ENCODE data around the gene CTNNA3.

DNA sequence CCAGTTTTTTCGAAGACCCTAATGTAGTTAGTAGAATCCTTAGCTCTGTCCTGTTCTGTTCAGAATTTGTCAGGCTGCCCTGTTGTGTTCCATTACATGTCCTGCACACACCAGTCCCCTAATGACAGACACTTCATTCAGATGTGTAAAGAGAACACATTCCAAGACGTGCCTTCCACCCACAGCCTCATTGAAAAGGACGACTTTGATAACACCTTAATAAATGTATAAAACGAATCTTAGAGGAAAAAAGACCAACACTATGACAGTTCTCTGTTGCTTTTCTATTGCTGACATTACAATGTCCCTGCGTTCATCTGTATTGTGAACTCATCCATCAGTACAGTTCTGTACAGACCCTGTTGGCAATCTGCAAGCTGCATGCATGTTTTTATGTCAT lies 766.6 kb downstream of the CTNNA3 start:
- TF ChIP-seq, protein P1, sequence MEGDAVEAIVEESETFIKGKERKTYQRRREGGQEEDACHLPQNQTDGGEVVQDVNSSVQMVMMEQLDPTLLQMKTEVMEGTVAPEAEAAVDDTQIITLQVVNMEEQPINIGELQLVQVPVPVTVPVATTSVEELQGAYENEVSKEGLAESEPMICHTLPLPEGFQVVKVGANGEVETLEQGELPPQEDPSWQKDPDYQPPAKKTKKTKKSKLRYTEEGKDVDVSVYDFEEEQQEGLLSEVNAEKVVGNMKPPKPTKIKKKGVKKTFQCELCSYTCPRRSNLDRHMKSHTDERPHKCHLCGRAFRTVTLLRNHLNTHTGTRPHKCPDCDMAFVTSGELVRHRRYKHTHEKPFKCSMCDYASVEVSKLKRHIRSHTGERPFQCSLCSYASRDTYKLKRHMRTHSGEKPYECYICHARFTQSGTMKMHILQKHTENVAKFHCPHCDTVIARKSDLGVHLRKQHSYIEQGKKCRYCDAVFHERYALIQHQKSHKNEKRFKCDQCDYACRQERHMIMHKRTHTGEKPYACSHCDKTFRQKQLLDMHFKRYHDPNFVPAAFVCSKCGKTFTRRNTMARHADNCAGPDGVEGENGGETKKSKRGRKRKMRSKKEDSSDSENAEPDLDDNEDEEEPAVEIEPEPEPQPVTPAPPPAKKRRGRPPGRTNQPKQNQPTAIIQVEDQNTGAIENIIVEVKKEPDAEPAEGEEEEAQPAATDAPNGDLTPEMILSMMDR (IDR thresholded peaks at IDR 0.05 in 8 of 11, conservative IDR thresholded peaks at IDR 0.05 in 3 of 11): no peak
- TF ChIP-seq POLR2A (IDR thresholded peaks at IDR 0.05) (no peak), POLR2AphosphoS5 (IDR thresholded peaks at IDR 0.05) (no peak)

Measured in spleen (tissue), 7 donors.